ENCODE data around the gene SCLY. TPM values are rescaled to one million over a fixed set of nuclear protein-coding genes. Genes with fewer than 3 reads are reported as not detected.
"Not testable (repeated sequence)": the region's sequence is repeated elsewhere in the genome, so short reads cannot be mapped to it uniquely, and the experiment has no call there.

SCLY gene, protein sequence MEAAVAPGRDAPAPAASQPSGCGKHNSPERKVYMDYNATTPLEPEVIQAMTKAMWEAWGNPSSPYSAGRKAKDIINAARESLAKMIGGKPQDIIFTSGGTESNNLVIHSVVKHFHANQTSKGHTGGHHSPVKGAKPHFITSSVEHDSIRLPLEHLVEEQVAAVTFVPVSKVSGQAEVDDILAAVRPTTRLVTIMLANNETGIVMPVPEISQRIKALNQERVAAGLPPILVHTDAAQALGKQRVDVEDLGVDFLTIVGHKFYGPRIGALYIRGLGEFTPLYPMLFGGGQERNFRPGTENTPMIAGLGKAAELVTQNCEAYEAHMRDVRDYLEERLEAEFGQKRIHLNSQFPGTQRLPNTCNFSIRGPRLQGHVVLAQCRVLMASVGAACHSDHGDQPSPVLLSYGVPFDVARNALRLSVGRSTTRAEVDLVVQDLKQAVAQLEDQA
- total RNA-seq: 29.1 TPM

- peak; percentile 98 for DNase-seq (ENCODE audit: low spot score)
Observed at GRCh38 chr2:238060542-238061314, at the start of gene SCLY. TSS of gene SCLY (plus strand) at chr2:238061001. CDS start at chr2:238061055, 54 bp downstream.

DNA sequence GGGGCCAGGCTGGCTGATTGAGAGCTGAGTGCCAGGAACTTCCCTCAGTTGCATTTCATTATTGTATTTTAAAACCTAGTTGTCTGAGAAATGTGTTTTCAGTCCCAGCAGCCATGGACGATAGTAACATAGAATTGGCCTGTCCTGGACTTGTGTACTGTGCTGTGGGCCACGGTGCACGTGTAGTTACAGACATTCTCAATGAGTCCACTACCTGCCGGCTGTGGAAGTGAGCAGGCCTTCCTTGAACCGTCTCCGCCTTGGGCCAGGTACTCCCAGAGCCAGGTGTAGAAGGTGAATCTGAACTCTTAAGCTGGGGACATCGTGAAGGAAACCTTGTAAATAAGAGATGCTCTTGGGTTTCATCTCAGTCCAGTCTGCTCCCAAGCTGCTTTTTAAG is 47.0 kb upstream of the SCLY start:
- no peak for DNase-seq (ENCODE audit: low spot score)

DNA sequence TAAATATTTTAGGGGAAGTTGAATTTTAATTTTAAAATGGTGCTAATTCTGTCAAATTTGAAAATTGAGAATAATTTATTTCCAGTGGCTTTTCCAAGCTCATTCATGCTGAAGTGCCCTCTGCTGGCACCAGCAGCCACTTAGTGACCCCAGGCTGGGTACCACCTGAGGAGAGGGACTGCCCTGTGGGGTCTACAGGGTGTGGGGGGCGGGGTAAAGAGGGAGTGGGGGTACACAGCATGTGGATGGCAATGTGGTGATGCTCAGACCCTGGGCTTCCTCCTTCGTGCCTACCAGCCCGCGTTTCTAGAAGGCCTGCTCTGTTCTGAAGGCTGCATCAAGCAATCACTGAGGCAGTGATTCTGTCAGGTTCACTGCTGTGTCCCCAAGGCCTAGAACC is 45.1 kb upstream of the SCLY start:
- DNase-seq (ENCODE audit: low spot score): no peak

GRCh38 chr2:238016526-238016925 is 44.3 kb upstream of the SCLY start:
- DNase-seq (ENCODE audit: low spot score): no peak

- DNase-seq (ENCODE audit: low spot score): no peak
Observed at GRCh38 chr2:238019962-238020361, 40.8 kb upstream of the SCLY start.

- DNase-seq (ENCODE audit: low spot score): no peak
Observed at GRCh38 chr2:238020816-238021215, 40.0 kb upstream of the SCLY start.

GRCh38 chr2:238021327-238021726 is 39.5 kb upstream of the SCLY start:
- DNase-seq (ENCODE audit: low spot score): no peak

GRCh38 chr2:238022594-238023157 is 38.1 kb upstream of the SCLY start:
- no peak for DNase-seq (ENCODE audit: low spot score)

DNA sequence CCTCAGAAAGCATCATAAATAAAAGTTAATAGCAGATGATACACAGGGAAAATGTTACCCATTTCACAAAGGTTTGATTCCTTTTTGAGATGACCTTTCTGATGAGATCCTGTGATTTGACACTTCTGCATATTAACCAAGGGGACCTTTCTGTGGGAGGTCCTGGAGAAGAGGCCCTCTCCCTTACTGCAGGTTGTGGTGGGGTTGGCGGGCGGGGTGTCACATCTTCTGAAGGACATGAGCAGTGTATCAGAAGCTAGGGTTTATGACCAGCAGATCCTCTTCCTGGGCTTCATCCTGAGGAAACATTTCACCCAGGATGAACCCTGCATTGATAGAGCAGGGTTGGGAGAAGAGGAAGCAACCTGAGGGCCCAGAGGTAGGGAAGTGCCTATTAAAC is 37.2 kb upstream of the SCLY start:
- DNase-seq (ENCODE audit: low spot score): no peak

- DNase-seq (ENCODE audit: low spot score): no peak
Observed at GRCh38 chr2:238024986-238025385, 35.8 kb upstream of the SCLY start.

GRCh38 chr2:238025741-238026360 is 35.0 kb upstream of the SCLY start:
- no peak for DNase-seq (ENCODE audit: low spot score)

DNA sequence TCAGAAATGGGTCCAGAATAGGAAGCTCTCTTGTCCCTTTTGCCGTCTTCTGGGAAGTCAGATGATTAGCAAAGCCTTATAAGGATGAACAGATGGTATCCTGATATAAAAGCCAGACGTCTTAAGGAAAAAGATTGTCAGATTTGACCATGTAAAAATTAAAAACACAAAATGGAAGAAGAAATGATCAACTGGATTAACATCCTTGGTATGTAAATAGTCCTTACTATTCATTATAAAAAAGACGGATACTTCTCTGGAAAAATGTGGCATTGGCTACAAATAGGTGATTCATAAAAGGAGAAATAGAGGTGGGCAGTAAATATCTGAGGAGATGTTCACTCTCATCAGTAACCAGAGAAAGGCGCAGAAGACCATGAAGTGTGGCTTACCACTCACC is 33.7 kb upstream of the SCLY start:
- DNase-seq (ENCODE audit: low spot score): no peak

DNA sequence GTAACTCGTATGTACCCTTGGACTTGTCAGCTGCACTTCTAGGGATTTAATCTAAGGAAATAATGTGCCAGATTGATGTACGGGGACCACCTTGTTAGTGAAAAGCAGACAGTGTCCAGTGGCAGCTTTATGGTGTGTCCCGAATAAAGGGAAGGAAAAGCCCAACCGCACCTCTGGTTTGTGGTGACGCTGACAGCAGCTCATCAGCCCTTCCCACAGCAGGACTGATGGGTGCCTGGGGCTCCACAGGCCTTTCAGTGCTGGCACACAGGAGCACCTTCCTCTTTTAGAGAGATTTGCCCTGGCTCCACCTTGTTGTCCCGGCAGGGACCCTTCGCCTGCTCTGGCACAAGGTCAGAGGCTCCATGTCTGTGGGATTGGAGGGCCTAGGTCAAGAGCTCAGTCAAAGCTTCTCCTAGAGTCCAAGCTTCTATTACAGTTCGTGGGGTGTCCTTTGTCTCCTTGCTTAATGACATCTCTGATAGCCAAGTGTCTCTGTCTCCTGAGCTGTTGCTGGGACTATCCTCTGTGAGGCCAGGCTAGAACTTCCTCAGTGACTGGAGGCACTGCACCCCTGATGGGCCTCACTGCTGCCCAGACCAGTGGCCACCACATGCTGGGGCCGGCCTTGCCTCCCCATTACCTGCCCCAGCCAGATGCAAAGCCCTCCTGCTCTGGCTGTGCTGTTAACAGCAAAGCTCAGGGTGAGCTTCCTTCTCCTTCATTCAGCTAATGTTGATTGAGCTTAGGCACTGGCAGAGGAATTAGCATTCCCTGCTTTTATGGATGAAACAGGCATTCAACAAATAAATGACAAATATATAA is 33.0 kb upstream of the SCLY start:
- no peak for DNase-seq (ENCODE audit: low spot score)

DNA sequence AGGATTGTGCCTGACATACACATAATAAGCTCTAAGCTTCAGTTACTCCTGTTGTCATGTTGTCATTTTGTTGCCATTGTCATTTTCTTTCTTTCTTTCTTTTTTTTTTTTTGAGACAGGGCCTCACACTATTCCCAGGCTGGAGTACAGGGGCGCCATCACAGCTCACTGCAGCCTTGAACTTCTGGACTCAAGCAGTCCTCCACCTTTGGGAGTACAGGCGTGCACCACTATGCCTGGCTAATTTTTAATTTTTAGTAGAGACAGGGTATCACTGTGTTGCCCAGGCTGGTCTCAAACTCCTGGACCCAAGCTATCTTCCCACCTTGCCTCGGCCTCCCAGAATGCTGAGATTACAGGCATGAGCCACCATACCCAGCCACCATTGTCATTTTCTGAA is 30.9 kb upstream of the SCLY start:
- DNase-seq (ENCODE audit: low spot score): no peak

GRCh38 chr2:238030422-238031155 is 30.2 kb upstream of the SCLY start:
- no peak for DNase-seq (ENCODE audit: low spot score)

GRCh38 chr2:238031751-238032150 is 29.1 kb upstream of the SCLY start:
- no peak for DNase-seq (ENCODE audit: low spot score)

DNA sequence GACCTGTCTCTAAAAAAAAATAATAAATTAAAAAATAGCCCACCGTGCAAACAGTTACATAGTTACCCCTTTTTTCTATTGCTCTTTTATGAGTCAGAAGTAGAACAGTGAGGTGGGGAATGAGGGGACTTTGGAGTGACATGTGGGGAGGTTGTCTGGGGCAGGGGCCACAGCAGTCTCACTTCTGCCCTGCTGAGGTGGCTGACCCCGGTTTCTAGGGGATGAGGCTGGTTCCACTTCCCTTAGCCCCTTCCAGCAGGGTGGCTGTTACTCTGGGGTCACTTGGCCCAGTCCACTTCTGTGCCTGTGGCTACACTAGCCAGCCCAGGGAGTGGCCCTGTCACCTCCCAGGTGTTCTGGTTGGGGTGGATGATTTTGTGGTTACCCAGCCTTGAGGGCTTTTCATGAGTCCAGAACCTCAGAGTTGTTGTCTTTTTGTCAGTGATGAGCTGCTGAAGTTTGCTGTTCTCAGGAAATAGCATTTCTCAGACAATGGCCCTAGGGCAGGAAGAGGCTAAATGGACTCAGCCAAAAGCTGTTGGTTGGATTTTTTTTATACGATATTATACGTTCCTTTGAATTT is 28.0 kb upstream of the SCLY start:
- DNase-seq (ENCODE audit: low spot score): no peak

DNA sequence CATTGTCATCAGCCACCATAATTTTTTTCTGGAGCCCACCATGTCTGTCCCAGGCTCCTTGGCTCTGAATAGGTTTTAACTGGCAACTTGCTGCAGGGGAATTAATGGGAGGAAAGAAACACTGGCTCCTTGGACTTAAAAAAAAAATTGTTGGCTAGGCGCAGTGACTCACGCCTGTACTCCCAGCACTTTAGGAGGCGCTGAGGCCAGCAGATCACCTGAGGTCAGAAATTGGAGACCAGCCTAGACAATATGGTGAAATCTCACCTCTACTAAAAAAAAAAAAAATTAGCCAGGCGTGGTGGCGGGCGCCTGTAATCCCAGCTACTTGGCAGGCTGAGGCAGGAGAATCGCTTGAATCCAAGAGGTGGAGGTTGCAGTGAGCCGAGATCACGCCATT is 26.8 kb upstream of the SCLY start:
- DNase-seq (ENCODE audit: low spot score): not testable (repeated sequence)

- no peak for DNase-seq (ENCODE audit: low spot score)
Observed at GRCh38 chr2:238038203-238038602, 22.6 kb upstream of the SCLY start.

- DNase-seq (ENCODE audit: low spot score): no peak
Observed at GRCh38 chr2:238039151-238039550, 21.6 kb upstream of the SCLY start.

Measured in mucosa of gallbladder (tissue), 1 donor.